NCI-H774 (cell line): ENCODE results near the gene SLC7A5.
"Not testable (repeated sequence)": the region's sequence is repeated elsewhere in the genome, so short reads cannot be mapped to it uniquely, and the experiment has no call there.

Source experiments
- DNase-seq: peaks from one replicate; lab custom pipeline; 2025; lab: John Stamatoyannopoulos, UW

Gene SLC7A5

GRCh38 chr16:87834005-87834667, 35.2 kb downstream of the SLC7A5 start:
- DNase-seq, result no peak

GRCh38 chr16:87833548-87833947, 35.8 kb downstream of the SLC7A5 start:
- no peak for DNase-seq

GRCh38 chr16:87832741-87833502, 36.4 kb downstream of the SLC7A5 start:
- no peak for DNase-seq

DNA sequence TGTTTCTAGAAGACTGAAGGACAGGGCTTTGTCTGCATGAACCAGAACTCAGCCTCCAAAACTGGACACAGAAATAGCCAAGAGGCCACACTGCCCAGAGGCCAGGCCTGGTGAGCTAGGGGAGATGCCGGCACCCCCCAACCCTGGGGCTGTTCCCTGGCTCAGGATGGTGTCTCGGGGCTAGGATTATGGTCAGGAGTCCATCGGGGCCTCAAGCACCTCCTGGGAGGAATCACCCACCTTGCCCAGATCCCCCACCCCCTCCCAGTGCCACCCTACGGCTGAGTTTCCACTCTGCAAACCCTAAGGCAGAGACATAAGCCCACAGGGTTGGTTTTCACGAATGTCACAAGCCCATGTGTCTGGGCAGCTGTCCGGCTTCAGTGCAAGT, 37.2 kb downstream of the SLC7A5 start:
- no peak for DNase-seq

DNA sequence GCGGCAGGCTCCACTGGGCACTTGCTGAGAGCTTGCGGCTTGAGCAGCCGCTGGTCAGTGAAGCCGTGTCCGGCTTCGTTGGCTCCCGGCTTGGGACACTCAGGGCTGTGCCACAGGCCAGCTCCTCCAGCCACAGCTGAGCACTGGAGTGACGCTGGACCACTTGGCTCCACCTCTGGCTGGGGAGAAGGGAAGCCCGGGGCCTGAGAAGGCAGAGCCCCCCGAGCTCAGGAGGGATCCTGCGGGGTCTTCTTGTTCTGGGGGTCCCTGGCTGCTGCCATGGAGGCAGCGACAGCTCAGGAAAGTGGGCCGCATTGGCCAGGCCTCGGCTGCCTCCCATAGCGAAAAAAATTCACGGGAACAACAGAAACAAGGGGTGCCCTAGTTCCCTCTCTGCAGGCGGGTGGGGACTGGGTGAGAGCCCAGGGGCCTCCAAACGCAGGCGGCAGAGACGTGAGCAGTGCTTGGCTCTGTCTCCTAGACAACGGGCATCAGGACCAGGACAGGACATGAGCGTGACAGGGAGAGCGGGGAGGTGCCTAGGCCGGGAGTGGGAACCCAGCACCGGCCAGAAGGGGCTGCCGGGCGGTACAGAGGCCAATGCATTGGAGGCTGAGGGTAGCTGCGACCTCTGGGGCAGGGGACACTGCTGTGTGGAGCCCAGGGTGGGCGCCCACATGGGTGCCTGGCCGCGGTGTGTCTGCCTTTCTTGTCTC, 37.7 kb downstream of the SLC7A5 start:
- no peak for DNase-seq

DNA sequence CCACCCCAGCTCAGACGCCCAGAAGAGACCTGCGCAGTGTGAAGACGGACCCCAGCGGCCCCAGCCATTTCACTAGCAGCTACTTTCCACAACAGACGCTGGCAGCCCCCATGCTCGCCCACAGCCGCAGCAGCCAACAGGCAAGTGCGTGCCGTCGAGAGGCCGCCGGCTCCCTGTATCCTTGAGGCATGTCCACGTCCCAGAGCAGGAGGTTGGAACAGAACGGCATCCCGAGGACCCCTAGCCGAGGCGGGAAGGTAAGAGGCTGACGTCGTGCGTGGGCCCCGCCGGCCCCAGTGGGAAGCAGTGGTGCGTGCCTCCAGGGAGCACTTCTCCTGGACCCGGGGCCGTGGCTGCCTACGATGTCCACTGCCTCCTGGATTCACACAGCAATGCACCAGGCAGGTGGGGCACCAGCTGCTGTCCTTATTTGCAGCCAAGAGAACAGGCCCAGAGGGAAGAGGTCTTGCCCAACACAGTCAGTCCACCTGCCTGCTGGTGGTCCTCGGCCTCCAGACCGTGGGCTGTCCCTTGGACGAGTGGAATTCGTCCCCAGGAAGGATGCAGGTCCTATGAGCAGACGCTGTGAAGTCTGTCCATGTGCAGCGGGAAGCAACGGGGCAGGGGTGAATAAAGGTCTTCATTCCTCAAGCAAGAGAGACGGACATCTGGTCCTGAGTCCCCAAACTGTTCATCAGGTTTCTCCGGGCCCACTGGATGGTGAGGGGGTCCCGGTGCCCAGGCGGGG, 38.5 kb downstream of the SLC7A5 start:
- no peak for DNase-seq

DNA sequence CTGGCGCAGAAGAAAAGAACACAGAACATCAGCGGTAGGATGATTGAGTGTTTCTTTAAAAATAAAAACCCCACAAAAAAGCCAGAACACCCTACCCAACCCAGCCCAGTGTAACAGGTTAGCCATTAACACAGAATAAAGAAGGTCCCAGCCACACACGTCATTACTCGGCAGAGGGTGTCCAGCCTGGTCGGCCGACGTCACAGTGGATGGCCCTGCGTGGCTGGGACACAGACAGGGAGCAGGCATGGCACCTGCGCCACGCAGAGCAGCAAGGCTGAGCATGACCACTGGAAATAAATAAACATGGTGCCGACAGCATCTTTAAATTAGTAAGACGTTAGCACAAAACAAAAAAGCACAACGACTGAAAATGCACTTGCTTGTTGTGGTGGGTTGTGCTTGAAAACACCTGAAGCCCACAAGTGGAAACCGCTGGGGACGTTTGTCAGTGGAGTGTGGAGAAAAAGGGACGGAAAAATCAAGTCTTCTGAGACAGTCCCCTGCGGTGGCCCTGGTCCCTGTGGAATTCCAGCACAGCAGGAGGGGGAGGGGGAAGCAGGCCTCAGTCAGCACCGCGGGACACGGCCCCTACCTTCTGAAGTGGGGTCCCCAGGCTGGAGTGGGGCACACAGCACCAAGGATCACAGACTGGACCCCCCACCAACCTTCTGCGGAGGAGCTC, 39.2 kb downstream of the SLC7A5 start:
- DNase-seq, result no peak

DNA sequence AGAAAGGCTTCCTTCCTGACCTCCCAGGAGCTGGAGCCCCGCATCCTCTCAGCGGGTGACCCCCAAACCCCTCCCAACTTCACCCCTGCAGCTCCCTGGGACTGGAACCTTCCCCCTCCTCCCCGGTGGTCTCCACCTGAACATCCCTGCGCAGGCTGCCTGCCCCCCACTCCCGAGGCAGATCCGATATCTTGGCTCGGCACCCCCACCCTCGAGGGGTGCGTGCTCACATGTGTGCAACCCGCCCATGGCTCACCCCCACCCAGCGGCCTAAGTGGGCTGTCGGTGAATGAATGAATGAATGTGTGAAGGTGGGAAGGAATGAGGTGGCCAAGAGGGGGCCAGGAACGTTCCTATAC, 39.7 kb downstream of the SLC7A5 start:
- no peak for DNase-seq

GRCh38 chr16:87828907-87829621, 40.2 kb downstream of the SLC7A5 start:
- no peak for DNase-seq

DNA sequence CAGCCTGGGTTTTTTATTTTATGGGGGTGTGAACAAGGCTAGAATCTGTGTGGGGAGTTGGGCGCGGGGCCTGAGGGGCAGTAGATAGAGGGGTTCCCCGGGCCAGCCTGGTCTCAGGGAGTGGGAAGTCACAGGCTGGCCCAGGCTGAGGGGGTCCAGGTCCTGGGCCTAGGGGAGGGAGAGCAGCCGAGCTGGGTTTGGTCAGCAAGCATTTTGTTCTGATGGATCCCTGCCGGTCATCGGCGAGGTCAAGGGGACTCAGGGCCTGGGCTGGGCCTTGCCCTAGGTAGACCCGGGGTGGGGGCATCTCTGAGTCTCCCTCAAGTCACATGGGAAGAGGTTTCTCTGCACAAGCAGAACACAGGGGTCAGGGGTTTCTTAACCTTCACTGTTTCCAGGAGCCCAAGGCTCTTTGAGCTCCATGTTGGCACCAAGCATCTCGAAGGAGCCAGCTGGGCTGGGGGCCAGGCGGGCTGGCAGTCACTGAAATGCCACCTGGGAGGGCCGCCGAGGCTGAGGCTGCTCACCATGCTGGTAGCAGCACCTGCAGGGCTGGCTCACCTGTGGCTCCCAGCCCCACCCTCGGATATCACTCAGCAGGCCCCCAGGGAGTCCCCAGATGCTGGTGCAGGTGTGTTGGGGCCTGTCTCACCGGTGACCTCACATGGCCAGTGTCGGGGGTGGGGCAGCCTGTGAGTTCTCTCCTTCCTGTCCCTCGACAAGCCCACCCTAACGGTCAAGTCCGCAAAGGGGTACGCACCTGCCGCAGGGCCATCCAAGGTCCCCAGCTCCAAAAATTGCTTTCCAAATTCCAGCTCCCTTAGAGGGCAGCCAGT, 41.0 kb downstream of the SLC7A5 start:
- DNase-seq, result no peak

- DNase-seq, result not testable (repeated sequence)
Measured at GRCh38 chr16:87827588-87827915, 41.8 kb downstream of the SLC7A5 start.

DNA sequence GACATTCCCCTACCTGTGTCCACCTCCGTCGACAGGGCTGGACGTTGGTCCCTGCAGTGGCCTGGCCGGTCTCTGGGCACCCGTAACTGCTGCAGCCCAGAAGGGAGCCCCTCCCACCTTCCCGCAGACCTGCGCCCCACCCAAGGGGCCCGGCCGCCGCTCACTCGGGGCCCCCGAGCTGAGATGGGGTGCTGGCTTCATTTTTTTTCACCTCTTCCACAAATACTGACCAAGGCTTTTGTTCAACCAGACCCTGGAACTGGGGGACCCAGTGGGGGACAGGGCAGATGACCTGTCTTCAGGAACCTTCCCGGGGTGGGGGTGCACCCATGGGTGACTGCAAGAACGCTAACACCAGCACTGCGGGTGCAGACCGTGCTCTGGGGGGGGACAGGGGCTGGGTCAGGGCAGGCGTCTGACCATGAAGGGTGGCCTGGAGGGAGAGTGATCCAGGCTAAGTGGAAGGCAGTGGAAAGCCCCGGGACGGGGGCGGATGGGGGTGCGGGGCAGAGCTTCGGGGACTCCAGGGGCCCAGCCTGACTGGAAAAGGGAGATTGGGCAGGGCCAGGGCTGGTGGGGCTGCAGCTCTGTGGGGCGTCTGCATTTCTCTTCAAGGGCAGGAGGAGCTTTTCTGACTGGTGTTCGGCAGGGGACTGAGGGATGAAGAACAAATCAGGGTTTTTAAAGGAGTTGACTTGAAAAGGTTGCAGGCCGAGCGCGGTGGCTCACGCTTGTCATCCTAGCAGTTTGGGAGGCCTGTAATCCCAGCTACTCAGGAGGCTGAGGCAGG, 42.3 kb downstream of the SLC7A5 start:
- no peak for DNase-seq

GRCh38 chr16:87826407-87826797, 42.9 kb downstream of the SLC7A5 start:
- not testable (repeated sequence) for DNase-seq

- DNase-seq, result not testable (repeated sequence)
Measured at GRCh38 chr16:87825842-87826120, 43.5 kb downstream of the SLC7A5 start.

GRCh38 chr16:87824991-87825841, 44.1 kb downstream of the SLC7A5 start:
- no peak for DNase-seq

DNA sequence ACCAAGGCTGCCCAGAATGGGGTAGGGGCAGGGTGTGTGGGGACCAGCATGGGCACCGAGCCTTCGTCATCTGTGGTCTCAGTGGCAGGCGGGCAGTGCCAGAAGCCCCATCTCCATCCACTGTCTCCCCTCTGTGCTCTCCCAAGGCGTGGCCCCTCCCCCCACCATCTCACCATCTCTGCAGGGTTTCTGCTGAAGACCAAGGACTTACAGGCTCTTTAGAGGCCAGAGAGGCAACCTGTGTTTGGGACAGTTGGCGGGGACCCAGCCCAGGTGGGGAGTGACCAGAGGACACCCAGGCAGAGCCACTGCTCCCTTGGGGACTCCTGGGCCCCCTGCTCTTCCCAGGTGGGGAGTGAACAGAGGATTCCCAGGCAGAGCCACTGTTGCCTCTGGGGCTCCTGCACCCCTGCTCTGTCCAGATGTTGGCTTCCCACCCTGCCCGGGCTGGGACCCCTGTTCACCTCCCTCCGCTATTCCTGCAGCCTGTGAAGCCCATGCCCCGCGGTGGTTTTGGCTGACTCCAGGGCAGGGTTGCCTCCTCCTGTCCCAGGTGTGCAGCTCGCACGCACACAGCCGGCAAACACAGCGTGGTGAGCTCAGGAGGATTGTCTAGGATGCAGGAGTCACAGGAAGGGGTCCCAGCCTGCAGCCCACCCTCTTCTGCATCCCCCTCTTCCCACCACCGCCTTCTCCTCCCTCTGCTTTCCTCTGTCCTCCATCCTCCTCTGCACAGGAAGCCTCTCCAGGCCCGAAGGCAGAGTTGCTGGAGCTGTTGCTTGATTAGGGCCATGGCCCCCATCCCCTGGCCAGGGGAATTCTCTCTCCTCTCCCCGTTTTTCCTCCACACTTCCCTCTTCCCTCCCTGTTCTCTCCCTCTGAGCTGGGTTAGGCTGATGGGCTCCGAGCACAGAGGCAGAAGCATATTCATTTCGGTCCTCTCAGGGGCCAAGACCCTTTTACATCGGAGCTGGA, 45.0 kb downstream of the SLC7A5 start:
- DNase-seq, result no peak

DNA sequence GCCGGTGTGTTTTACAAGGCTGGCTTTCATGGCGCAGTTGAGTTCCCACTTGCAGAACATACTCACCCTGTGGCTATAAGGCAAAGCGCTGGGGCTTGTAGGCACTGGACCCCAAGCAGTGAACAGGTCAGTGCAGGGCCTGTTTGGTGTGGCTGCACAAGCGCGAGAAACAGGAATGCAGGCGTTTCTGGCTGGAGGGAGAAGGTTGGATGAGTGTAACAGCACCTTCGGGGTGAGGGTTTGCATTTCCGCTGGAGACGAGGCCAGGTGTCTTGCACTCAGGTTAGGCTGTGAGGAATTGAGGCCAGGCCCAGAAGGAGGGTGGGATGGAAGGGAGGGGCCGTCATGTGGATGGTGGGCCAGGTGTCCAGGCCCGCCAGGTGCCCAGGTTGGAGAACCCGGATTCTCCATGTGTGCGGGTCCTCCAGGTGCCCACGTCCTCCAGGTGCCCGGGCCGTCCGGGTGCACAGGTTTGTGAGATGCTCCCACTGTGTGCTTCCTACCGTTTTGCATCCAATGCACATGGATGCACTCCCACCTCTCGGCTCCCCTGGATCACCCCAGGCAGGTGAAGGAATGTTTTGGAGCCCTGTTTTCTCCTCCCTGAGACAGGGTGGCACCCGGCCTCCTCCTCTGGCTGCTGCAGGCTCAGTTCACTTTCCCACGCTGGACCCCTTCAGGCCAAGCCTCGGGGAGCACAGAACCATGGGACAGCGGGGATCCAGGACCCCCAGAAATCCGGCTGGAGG, 46.0 kb downstream of the SLC7A5 start:
- DNase-seq, result no peak
